ENCODE results near the gene CCNI2.

CCNI2 gene

DNA sequence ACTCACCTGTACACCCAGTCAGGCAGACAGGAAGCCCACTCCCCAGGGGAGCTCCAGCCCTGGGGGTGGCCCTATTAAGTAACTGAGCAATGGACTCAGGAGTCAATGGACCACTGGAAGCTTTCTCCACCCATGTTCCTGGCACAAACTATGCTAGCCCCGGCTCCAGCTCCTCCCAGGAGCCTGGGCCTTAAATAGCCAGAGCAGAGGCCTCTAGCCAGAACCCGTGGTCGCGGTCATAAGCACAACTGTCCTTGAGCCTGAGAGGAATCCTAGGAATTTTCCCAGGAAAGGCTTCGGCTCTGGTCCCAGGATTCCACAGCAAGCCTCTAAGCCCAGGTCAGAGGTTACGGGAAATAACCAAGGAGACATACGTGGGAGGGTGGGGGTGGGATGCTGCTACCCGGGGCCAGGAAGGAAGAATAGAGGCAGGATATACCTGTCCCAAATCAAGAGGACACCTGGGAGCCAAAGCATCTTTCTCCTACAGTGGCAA is 24.3 kb downstream of the CCNI2 start:
- Histone ChIP-seq H3K79me2 (ENCODE audit: insufficient read depth, low read length) (no peaks in the 10 kb centered on the region), H3K4me1 (ENCODE audit: insufficient read depth, low read length, severe bottlenecking) (no peaks in the 10 kb centered on the region), H3K27ac (ENCODE audit: low read depth, low read length, poor library complexity, severe bottlenecking) (no peak overlapping the region), H4K20me1 (ENCODE audit: insufficient read depth, low read length) (no peaks in the 10 kb centered on the region), H3K9ac (ENCODE audit: low read length) (no peak overlapping the region), H3K4me3 (ENCODE audit: low read depth, low read length, poor library complexity, severe bottlenecking) (no peak overlapping the region), H2AFZ (ENCODE audit: low read length) (no peak overlapping the region), H3K36me3 (ENCODE audit: insufficient read depth, low read length) (no peaks in the 10 kb centered on the region), H3K4me2 (ENCODE audit: low read length) (no peak overlapping the region), H3K9me3 (ENCODE audit: low read length) (no peaks in the 10 kb centered on the region), H3K9me2 (ENCODE audit: low read depth, low read length) (no peaks in the 10 kb centered on the region), H3K27me3 (ENCODE audit: insufficient read depth, low read length) (peaks cover 15% of the 10 kb centered on the region; the same call in 1 of the 2 replicates), H3F3A (ENCODE audit: insufficient read depth, low read length) (no peaks in the 10 kb centered on the region)
- TF ChIP-seq CTCF (IDR thresholded peaks at IDR 0.05; ENCODE audit: low read length), result no peak
- no peak for TF ChIP-seq EZH2 (IDR thresholded peaks at IDR 0.05; ENCODE audit: borderline replicate concordance, low read length)

DNA sequence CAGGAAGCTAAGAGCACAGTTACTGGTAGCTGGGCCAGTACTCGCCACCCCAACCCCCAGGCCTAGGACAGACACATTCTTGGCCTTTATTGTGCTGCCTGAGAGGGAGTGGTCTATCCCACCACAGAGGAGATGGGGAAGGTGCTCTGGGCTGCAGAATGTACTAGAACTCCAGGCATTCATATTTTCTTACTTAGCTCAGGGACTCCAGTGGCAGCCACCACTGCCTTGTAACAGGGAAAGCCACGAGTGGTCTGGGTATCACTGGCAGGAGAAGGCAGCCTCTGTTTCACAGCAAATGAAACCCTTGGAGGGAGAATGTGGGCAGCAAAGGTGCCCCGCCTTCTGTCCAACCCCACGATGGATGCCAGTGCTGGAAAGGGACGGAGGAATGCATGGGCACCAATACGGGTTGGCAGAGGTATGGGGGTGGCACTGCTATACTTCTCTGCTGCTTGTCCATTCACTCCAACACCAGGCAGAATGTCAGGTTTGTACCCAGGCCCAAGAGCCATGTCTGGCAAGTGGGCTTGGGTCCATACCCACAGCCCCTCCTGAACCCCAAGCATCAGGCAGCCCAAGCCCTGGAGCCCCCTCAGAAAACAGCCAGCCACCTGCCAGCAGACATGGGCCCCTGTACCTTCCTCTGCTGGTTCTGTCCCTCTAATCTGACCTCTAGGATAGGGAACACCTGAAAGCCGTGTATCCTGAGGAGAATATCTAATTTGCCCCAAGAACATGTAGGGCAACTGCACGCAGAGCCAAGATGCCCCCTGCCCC is 25.3 kb downstream of the CCNI2 start:
- no peak overlapping the region for H3K27ac ChIP-seq (ENCODE audit: low read depth, low read length, poor library complexity, severe bottlenecking)
- peaks cover 15% of the 10 kb centered on the region; the same call in 1 of the 2 replicates for H3K27me3 ChIP-seq (ENCODE audit: insufficient read depth, low read length)
- TF ChIP-seq CTCF (IDR thresholded peaks at IDR 0.05; ENCODE audit: low read length) (no peak), EZH2 (IDR thresholded peaks at IDR 0.05; ENCODE audit: borderline replicate concordance, low read length) (no peak)
- no peaks in the 10 kb centered on the region for H3K4me1 ChIP-seq (ENCODE audit: insufficient read depth, low read length, severe bottlenecking)
- no peak overlapping the region for H3K9ac ChIP-seq (ENCODE audit: low read length)
- no peaks in the 10 kb centered on the region for H3K9me2 ChIP-seq (ENCODE audit: low read depth, low read length)
- H3K9me3 ChIP-seq (ENCODE audit: low read length), result no peaks in the 10 kb centered on the region
- H3K79me2 ChIP-seq (ENCODE audit: insufficient read depth, low read length), result no peaks in the 10 kb centered on the region
- no peaks in the 10 kb centered on the region for H4K20me1 ChIP-seq (ENCODE audit: insufficient read depth, low read length)
- H3K4me3 ChIP-seq (ENCODE audit: low read depth, low read length, poor library complexity, severe bottlenecking), result no peak overlapping the region
- H3F3A ChIP-seq (ENCODE audit: insufficient read depth, low read length), result no peaks in the 10 kb centered on the region
- no peak overlapping the region for H3K4me2 ChIP-seq (ENCODE audit: low read length)
- H2AFZ ChIP-seq (ENCODE audit: low read length), result no peak overlapping the region
- no peaks in the 10 kb centered on the region for H3K36me3 ChIP-seq (ENCODE audit: insufficient read depth, low read length)

DNA sequence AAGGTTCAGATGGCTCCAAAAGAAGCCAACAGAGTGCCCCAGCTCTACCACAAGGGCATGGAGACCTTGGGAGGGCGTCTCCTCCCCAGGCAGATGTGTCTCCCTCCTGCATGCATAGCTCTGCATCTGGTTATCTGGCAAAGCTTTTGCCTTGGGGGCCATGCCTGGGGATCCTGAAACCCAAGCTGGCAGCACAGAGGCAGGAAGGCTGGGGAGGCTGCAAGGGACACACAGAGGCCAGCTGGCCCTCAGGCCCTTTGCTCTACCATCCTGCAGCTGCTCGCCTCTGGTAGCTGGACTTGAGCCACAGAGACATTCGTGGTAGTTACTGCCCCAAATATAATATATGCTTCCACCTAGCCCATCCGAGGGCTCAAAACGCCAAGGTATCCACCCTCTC is 25.9 kb downstream of the CCNI2 start:
- Histone ChIP-seq H3K9me3 (ENCODE audit: low read length) (no peaks in the 10 kb centered on the region), H3K79me2 (ENCODE audit: insufficient read depth, low read length) (no peaks in the 10 kb centered on the region), H4K20me1 (ENCODE audit: insufficient read depth, low read length) (no peaks in the 10 kb centered on the region), H3K9ac (ENCODE audit: low read length) (no peak overlapping the region), H3K4me2 (ENCODE audit: low read length) (no peak overlapping the region), H3K27ac (ENCODE audit: low read depth, low read length, poor library complexity, severe bottlenecking) (no peak overlapping the region), H3F3A (ENCODE audit: insufficient read depth, low read length) (no peaks in the 10 kb centered on the region), H3K27me3 (ENCODE audit: insufficient read depth, low read length) (peaks cover 15% of the 10 kb centered on the region; the same call in 1 of the 2 replicates), H2AFZ (ENCODE audit: low read length) (no peak overlapping the region), H3K9me2 (ENCODE audit: low read depth, low read length) (no peaks in the 10 kb centered on the region), H3K4me1 (ENCODE audit: insufficient read depth, low read length, severe bottlenecking) (no peaks in the 10 kb centered on the region), H3K36me3 (ENCODE audit: insufficient read depth, low read length) (no peaks in the 10 kb centered on the region), H3K4me3 (ENCODE audit: low read depth, low read length, poor library complexity, severe bottlenecking) (no peak overlapping the region)
- TF ChIP-seq EZH2 (IDR thresholded peaks at IDR 0.05; ENCODE audit: borderline replicate concordance, low read length) (no peak), CTCF (IDR thresholded peaks at IDR 0.05; ENCODE audit: low read length) (no peak)

Data from OCI-LY1 (cell line).